GM21381 (cell line): ENCODE measurements around the gene LCE1D.

Experiments used
- ATAC-seq: cut with Tn5 transposase; IDR thresholded peaks from one replicate; pipeline ENCODE4 v1.9.1; 2021; ENCODE audit warnings: mild to moderate bottlenecking, moderate library complexity; ENCODE audit not compliant: unreplicated experiment

Gene LCE1D

GRCh38 chr1:152811050-152811449 is 14.5 kb downstream of the LCE1D start:
- no peak for ATAC-seq

GRCh38 chr1:152811671-152812070 is 15.2 kb downstream of the LCE1D start, which contains the start of gene LCE1B:
LCE1B (plus strand) TSS chr1:152811971; CDS start chr1:152812447, 476 bp downstream.
- no peak for ATAC-seq

GRCh38 chr1:152817309-152817708 is 20.8 kb downstream of the LCE1D start:
- no peak for ATAC-seq

GRCh38 chr1:152823294-152823693 is 26.8 kb downstream of the LCE1D start:
- ATAC-seq, result no peak

GRCh38 chr1:152824964-152825363 is 28.4 kb downstream of the LCE1D start:
- ATAC-seq, result no peak

GRCh38 chr1:152827173-152827572 is 30.7 kb downstream of the LCE1D start, which contains the start of gene LCE1A:
LCE1A (plus strand) TSS chr1:152827473; CDS start chr1:152827473, 0 bp downstream.
- no peak for ATAC-seq

- ATAC-seq, result no peak
These were observed 40.3 kb downstream of the LCE1D start for GRCh38 chr1:152836870-152837269.

- ATAC-seq, result no peak
These were observed 46.0 kb downstream of the LCE1D start, which contains the start of gene LCE6A for GRCh38 chr1:152842556-152842955. LCE6A (plus strand) TSS chr1:152842856; CDS start chr1:152843521, 665 bp downstream.
